ENCODE results near the gene UBL4B. TPM values are rescaled to one million over a fixed set of nuclear protein-coding genes. Genes with fewer than 3 reads are reported as not detected.

The UBL4B gene
- total and polyA plus RNA-seq, 2 experiments from 2014 or later, result not detected

DNA sequence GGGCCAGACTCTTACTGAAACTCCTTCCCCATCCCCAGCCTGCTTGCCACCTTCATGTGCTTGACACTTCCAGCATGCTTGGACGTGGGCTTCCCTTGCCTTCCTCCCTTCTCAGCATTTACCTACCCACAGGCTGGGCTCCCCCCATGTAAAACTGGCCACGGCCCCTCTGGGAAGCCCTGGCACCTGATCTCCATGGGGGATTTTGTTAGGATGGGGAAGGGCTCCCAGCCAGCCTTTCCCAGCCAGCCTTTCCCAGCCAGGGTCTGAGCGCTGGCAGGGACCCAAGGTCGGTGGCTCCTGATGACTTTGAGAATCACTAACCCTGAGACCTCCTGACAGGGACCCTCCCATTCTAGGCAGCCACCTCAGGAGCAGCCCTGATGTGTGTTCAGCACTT lies 48.5 kb upstream of the UBL4B start:
- Mint-ChIP-seq H3K27ac (no peak overlapping the region), H3K4me1 (peaks cover 5% of the 10 kb centered on the region), H3K9me3 (peaks cover 3% of the 10 kb centered on the region; the same call in 1 of the 3 replicates), H3K4me3 (no peak overlapping the region), H3K27me3 (ENCODE audit: insufficient read depth, low read depth, poor library complexity) (peaks cover 56% of the 10 kb centered on the region), H3K36me3 (ENCODE audit: low read depth) (peaks cover 17% of the 10 kb centered on the region)
- no peak for TF ChIP-seq STAT1 (IDR thresholded peaks at IDR 0.05; ENCODE audit: unreplicated experiment)
- TF ChIP-seq CREB1 (CRISPR knock-in tag; IDR thresholded peaks at IDR 0.05; ENCODE audit: low read depth), result no peak
- no peak for TF ChIP-seq POLR2AphosphoS5 (IDR thresholded peaks at IDR 0.05; ENCODE audit: low read depth)
- TF ChIP-seq NANOG (IDR thresholded peaks at IDR 0.05; ENCODE audit: borderline replicate concordance), result no peak
- TF ChIP-seq JUNB (IDR thresholded peaks at IDR 0.05; ENCODE audit: unreplicated experiment), result no peak
- TF ChIP-seq EZH2 (IDR thresholded peaks at IDR 0.05; ENCODE audit: low read depth, unreplicated experiment), result no peak
- no peak for TF ChIP-seq EZH2phosphoT487 (IDR thresholded peaks at IDR 0.05; ENCODE audit: unreplicated experiment)
- TF ChIP-seq, protein P1, sequence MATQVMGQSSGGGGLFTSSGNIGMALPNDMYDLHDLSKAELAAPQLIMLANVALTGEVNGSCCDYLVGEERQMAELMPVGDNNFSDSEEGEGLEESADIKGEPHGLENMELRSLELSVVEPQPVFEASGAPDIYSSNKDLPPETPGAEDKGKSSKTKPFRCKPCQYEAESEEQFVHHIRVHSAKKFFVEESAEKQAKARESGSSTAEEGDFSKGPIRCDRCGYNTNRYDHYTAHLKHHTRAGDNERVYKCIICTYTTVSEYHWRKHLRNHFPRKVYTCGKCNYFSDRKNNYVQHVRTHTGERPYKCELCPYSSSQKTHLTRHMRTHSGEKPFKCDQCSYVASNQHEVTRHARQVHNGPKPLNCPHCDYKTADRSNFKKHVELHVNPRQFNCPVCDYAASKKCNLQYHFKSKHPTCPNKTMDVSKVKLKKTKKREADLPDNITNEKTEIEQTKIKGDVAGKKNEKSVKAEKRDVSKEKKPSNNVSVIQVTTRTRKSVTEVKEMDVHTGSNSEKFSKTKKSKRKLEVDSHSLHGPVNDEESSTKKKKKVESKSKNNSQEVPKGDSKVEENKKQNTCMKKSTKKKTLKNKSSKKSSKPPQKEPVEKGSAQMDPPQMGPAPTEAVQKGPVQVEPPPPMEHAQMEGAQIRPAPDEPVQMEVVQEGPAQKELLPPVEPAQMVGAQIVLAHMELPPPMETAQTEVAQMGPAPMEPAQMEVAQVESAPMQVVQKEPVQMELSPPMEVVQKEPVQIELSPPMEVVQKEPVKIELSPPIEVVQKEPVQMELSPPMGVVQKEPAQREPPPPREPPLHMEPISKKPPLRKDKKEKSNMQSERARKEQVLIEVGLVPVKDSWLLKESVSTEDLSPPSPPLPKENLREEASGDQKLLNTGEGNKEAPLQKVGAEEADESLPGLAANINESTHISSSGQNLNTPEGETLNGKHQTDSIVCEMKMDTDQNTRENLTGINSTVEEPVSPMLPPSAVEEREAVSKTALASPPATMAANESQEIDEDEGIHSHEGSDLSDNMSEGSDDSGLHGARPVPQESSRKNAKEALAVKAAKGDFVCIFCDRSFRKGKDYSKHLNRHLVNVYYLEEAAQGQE (IDR thresholded peaks at IDR 0.05; ENCODE audit: unreplicated experiment), result no peak
- no peak for TF ChIP-seq ZNF114 (CRISPR knock-in tag; IDR thresholded peaks at IDR 0.05)
- TF ChIP-seq ZNF462 (CRISPR knock-in tag; IDR thresholded peaks at IDR 0.05), result no peak
- TF ChIP-seq, protein P2, sequence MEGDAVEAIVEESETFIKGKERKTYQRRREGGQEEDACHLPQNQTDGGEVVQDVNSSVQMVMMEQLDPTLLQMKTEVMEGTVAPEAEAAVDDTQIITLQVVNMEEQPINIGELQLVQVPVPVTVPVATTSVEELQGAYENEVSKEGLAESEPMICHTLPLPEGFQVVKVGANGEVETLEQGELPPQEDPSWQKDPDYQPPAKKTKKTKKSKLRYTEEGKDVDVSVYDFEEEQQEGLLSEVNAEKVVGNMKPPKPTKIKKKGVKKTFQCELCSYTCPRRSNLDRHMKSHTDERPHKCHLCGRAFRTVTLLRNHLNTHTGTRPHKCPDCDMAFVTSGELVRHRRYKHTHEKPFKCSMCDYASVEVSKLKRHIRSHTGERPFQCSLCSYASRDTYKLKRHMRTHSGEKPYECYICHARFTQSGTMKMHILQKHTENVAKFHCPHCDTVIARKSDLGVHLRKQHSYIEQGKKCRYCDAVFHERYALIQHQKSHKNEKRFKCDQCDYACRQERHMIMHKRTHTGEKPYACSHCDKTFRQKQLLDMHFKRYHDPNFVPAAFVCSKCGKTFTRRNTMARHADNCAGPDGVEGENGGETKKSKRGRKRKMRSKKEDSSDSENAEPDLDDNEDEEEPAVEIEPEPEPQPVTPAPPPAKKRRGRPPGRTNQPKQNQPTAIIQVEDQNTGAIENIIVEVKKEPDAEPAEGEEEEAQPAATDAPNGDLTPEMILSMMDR (conservative IDR thresholded peaks at IDR 0.05; ENCODE audit: low read depth in 2 of 2), result no peak
- Histone ChIP-seq H3K9me2 (ENCODE audit: insufficient read depth) (no peaks in the 10 kb centered on the region), H3K27me3 (ENCODE audit: insufficient read depth) (peaks cover 48% of the 10 kb centered on the region), H4K20me1 (replicated peaks; ENCODE audit: insufficient read depth) (peaks cover 4% of the 10 kb centered on the region; the same call in 1 of the 2 replicates), H3K36me3 (ENCODE audit: insufficient read depth) (no peaks in the 10 kb centered on the region), H3K27ac (ENCODE audit: low read depth) (no peak overlapping the region), H2AFZ (no peak overlapping the region), H3F3A (replicated peaks; ENCODE audit: low read depth) (0 out of 2 replicates have a peak, but pooled peaks cover 4% of the 10 kb centered on the region), H3K4me1 (ENCODE audit: insufficient read depth) (0 out of 2 replicates have a peak, but pooled peaks cover 6% of the 10 kb centered on the region), H3K79me2 (replicated peaks; ENCODE audit: insufficient read depth) (no peaks in the 10 kb centered on the region), H3K4me2 (no peak overlapping the region), H3K4me3 (no peak overlapping the region)
- DNase-seq (ENCODE audit: low spot score) (no peak), ATAC-seq (no peak)
